Left kidney (tissue), 2 donors: ENCODE results near the gene HSPA6. TPM values are rescaled to one million over a fixed set of nuclear protein-coding genes. Genes with fewer than 3 reads are reported as not detected.
"Not testable (repeated sequence)": the region's sequence is repeated elsewhere in the genome, so short reads cannot be mapped to it uniquely, and the experiment has no call there.

Experiments used
- DNase-seq: peaks from one replicate; pipeline ENCODE4 v3.0.0-alpha.2; 2013
- polyA plus RNA-seq: library from polyadenylated mRNA; unstranded; fragments of 120-200 nt; gene quantifications from one replicate; pipeline ENCODE4 v1.2.1, GENCODE V29; 2013; ENCODE audit not compliant: insufficient read length

Gene HSPA6
- polyA plus RNA-seq, 1 donor: 0.35 TPM

DNA sequence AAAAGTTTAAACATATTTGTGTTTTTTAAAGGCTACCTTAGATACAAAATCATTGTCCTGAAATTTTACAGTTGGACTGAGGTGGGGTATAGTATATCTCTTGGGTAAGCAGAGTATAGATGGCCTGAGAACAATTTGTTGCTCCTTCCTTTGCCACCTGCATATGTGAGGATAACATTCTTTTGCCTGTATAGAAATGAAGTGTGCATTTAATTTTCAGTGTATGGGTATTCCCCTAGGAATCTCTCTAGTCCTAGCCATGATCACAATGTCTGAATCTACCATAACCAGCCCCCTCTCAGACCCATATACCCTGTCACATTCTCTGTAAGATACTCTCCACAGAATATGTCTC lies 21.0 kb upstream of the HSPA6 start:
- DNase-seq: no peak

GRCh38 chr1:161505686-161506085 lies 18.7 kb upstream of the HSPA6 start:
- no peak for DNase-seq

DNA sequence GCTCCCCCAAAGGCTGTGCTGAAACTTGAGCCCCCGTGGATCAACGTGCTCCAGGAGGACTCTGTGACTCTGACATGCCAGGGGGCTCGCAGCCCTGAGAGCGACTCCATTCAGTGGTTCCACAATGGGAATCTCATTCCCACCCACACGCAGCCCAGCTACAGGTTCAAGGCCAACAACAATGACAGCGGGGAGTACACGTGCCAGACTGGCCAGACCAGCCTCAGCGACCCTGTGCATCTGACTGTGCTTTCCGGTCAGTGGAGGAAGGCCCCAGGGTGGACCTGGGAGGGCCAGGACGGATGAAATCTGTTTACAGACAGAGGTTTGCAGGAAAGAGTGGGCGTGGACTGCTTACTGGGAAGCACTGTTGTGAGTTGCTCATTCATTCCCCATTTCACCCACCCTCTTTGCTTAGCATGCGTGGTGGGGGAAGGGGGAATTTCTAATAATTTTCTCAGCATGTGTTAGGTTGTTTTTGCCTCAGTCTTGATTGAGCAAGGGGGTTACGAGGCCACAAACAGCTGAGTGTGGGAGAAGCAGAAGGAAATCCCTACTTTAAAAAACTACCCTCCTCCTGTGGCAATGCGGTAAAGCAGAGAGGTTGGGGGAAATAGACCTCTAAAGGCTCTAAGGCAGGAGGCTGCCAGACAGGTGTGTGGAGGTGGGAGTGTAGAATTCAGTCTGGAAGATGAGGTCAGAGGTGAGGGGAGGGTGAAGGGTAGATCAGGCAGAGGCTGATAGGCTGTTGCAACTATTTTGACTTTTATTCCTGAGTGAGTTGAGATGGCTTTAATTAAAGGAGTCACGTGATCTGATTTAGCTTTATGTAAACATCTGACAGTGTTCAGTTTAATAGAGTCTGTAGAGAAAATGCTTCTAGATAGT lies 17.8 kb upstream of the HSPA6 start:
- DNase-seq: no peak

DNA sequence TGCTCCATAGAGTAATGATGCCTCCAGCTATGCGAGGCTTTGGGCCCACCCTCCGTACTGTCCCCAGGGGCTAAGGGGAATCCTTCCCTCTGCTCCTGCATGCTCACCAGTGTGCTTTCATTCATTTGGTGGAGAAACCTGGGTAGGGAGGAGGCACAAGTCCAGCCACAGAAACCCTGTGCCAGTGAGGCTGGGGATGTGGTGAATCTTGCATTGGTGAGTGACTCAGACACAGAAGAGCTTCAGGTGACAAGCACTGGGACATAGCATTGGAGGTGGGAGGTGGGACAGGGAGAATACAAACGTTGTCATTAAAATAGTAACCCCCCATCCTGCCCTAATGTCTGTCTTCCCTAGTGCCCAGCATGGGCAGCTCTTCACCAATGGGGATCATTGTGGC lies 13.9 kb upstream of the HSPA6 start:
- DNase-seq: no peak

DNA sequence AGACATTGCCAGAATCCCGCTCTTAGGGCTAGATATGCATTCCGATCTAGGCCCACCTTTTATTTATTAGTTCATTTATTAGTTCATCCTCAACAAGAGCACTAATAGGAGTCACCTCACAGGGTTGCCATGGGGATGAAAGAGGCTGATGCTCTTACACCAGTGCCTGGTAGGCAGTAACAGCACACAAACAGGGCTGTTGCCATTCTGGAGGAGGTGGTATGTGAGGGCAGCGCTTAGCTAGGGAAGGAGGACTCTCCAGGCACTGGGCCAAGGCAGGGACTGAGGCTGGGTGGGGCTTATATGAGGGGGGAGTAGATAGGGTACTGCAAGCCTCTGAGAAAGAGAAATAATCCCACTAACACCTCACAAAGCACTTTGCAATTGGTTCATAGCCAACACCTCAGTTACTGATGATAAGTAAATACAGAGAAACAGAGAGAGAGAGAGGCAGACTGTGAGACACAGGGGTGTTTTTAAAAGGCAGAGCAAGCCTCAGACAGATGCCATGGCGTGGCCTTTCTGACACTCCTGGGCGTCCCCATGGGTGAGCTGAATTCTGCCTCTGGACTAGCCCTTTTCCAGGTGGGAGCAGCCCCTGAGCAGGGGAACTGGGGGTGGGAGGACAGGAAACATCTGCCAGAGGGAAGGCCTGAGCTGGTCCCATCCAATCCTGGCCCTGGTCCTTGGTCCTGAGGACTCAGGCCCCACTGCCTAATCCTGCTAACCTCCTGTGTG lies 13.2 kb upstream of the HSPA6 start:
- DNase-seq: no peak

DNA sequence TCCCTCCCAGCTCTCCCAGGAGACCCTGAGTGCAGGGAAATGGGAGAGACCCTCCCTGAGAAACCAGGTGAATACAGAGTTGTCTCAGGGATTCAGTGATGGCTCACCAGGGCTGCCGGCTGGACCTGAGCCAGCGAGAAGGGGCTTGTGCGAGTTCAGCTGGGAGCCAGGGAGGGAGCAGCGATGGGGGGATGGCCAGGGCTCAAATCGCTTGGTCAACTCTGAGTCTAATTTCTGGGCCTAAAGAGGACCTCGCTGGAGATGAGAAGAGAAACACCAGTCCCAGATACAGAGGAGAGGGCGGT lies 12.6 kb upstream of the HSPA6 start:
- DNase-seq: no peak

DNA sequence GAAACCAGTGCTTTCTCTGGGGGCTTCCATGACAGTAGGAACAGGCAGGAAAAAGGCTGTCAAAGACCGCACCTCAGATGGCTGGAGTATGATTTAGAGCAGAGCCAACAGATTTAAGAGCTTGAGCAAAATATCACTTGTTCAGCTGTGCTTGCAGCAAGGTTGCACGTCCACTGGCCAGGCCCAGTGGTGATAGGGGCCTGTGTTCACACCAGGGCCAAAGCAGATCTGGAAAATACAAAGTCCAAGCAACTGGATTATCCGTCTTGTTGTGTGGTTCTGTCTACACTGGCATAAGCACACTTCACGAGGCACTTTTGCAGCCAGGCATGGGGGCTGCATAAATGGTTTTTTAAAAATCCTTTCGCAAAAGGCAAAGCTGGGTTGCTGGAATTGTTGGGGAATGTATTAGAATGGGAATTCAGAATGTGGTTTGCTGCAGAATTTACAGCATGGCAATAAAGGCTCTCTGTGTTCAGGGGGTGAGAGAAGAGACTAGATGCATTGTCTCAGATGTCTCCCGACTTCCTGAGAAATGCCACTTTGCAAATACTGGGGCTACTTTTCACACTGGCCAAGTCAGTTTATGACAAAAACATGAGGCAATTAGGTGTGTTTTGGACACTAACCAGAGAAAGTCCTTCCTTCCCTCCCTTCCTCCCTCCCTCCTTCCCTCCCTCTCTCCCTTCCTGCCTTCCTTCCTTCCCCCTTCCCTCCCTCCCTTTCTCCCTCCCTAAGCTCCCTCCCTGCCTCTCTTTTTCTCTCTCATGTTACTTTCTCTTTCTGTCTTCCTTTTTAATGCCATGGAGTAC lies 11.5 kb upstream of the HSPA6 start:
- not testable (repeated sequence) for DNase-seq

DNA sequence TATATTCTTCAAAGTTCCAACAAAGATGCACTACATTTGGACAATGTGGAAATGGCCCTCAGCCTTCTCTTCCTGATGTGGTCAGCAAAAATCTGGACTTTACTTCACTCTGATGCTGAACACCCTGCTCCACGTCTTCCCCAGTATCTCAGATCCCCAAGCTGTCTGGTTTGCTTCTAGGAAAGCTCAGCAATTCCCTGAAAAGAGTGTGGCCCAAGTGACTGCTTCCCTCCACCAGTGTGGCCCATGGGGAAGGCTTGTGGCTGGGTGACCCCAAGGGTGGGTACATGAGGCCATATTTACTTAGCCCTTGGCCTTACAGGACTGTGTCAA lies 10.9 kb upstream of the HSPA6 start:
- not testable (repeated sequence) for DNase-seq

GRCh38 chr1:161513953-161514352 lies 10.4 kb upstream of the HSPA6 start:
- not testable (repeated sequence) for DNase-seq

- not testable (repeated sequence) for DNase-seq
These were observed 1.1 kb upstream of the HSPA6 start for GRCh38 chr1:161523041-161523816.

GRCh38 chr1:161524742-161525291 lies 477 bp downstream of the HSPA6 start:
- DNase-seq: not testable (repeated sequence)

- not testable (repeated sequence) for DNase-seq
These were observed 981 bp downstream of the HSPA6 start for GRCh38 chr1:161525321-161525720.

GRCh38 chr1:161525918-161526317 lies 1.6 kb downstream of the HSPA6 start:
- DNase-seq: not testable (repeated sequence)

DNA sequence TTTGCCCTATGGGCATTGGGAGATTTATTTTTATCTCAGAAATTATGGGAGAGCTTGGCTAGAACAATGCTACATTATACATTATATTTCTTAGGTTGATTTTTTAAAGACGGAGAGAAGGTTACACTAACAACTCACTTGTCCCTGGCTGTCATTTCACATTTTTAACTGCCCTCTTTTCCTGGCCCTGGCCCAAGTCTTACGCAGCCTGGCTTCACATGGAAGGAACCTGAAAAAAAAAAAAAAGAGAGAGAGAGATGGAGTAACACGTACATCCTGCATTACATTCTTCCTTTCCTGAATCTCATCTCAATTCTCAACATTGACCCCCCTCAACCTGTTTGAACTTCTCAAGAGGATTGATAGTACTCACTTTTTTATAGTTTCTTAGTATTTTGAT lies 4.2 kb downstream of the HSPA6 start:
- DNase-seq: not testable (repeated sequence)

GRCh38 chr1:161529463-161530104 lies 5.2 kb downstream of the HSPA6 start:
- DNase-seq: not testable (repeated sequence)

DNA sequence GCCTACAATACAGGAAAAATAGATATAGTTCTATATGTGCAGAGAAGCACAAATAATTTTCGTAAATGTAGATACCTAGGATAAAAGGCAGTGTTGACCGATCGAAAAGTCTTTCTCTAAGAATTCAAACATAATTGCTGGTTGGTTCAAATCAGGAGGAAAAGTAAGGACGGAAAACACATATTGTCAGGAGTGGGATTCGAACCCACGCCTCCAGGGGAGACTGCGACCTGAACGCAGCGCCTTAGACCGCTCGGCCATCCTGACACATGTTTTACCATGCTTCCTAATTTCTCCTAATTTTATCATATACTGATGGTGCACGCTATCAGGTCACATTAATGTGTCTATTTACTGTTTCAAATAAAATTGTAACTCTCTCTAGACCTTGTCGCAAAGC lies 5.8 kb downstream of the HSPA6 start:
- DNase-seq: not testable (repeated sequence)

- peak; percentile 86 for DNase-seq
These were observed 6.6 kb downstream of the HSPA6 start for GRCh38 chr1:161530671-161531641.

GRCh38 chr1:161531986-161532643 lies 7.8 kb downstream of the HSPA6 start:
- DNase-seq: peak; percentile 17
